HEK293T (cell line): ENCODE results near the gene PIEZO1.

Source experiments
- CTCF ChIA-PET: fragments of 350-600 bp; formaldehyde crosslinking; extraction: SDS; loops from one replicate; lab custom pipeline; 2021; ENCODE audit warnings: antibody characterized with exemption, inconsistent platforms; lab: Yijun Ruan, JAX
- POLR2A ChIA-PET: fragments of 350-600 bp; formaldehyde crosslinking; extraction: SDS; loops from one replicate; lab custom pipeline; 2020; ENCODE audit warnings: antibody characterized with exemption, inconsistent platforms; lab: Yijun Ruan, JAX
- DNase-seq: peaks from one replicate; pipeline ENCODE4 v3.0.0; 2012; ENCODE audit warnings: mixed read lengths; ENCODE audit errors: extremely low spot score
- ARNT ChIP-seq: fragments of 450-650 bp; IDR thresholded peaks from 2 replicates; pipeline ENCODE4 v1.6.1; 2017; ENCODE audit warnings: mild to moderate bottlenecking
- BHLHE40 ChIP-seq: fragments of 450-650 bp; IDR thresholded peaks from 2 replicates; pipeline ENCODE4 v1.6.1; 2016; ENCODE audit warnings: mild to moderate bottlenecking, moderate library complexity, borderline replicate concordance
- CTBP1 ChIP-seq: fragments of 450-650 bp; IDR thresholded peaks from 2 replicates; pipeline ENCODE4 v1.6.1; 2016; ENCODE audit warnings: borderline replicate concordance
- ELF4 ChIP-seq: fragments of 450-650 bp; IDR thresholded peaks from 2 replicates; pipeline ENCODE4 v1.6.1; 2017; ENCODE audit warnings: antibody characterized with exemption
- FOXA1 ChIP-seq: fragments of 450-650 bp; IDR thresholded peaks from 2 replicates; pipeline ENCODE4 v1.6.1; 2016; ENCODE audit warnings: mild to moderate bottlenecking
- FOXK2 ChIP-seq: fragments of 450-650 bp; IDR thresholded peaks from 2 replicates; pipeline ENCODE4 v1.6.1; 2016; ENCODE audit warnings: mild to moderate bottlenecking
- FOXM1 ChIP-seq: fragments of 450-650 bp; IDR thresholded peaks from 2 replicates; pipeline ENCODE4 v1.6.1; 2017; ENCODE audit warnings: mild to moderate bottlenecking, borderline replicate concordance
- HDGF ChIP-seq: fragments of 450-650 bp; IDR thresholded peaks from 2 replicates; pipeline ENCODE4 v1.6.1; 2017; ENCODE audit warnings: antibody characterized with exemption, borderline replicate concordance
- L3MBTL2 ChIP-seq: fragments of 450-650 bp; conservative IDR thresholded peaks from 2 replicates; pipeline ENCODE4 v1.6.1; 2016; ENCODE audit warnings: mild to moderate bottlenecking
- LEF1 ChIP-seq: fragments of 450-650 bp; IDR thresholded peaks from 2 replicates; pipeline ENCODE4 v1.6.1; 2017; ENCODE audit warnings: mild to moderate bottlenecking, borderline replicate concordance
- NFRKB ChIP-seq: fragments of 450-650 bp; IDR thresholded peaks from 2 replicates; pipeline ENCODE4 v1.6.1; 2016; ENCODE audit warnings: mild to moderate bottlenecking, moderate library complexity
- PKNOX1 ChIP-seq: fragments of 450-650 bp; IDR thresholded peaks from 2 replicates; pipeline ENCODE4 v1.6.1; 2016
- SP1 ChIP-seq: fragments of 450-650 bp; IDR thresholded peaks from 2 replicates; pipeline ENCODE4 v1.6.1; 2017
- SUZ12 ChIP-seq: fragments of 450-650 bp; IDR thresholded peaks from 2 replicates; pipeline ENCODE4 v1.6.1; 2016; ENCODE audit warnings: mild to moderate bottlenecking
- TARDBP ChIP-seq: fragments of 450-650 bp; IDR thresholded peaks from 2 replicates; pipeline ENCODE4 v1.6.1; 2016
- ZNF384 ChIP-seq: fragments of 450-650 bp; IDR thresholded peaks from 2 replicates; pipeline ENCODE4 v1.6.1; 2016

PIEZO1 gene

GRCh38 chr16:88784856-88785105 is 239 bp downstream of the PIEZO1 start:
- ChIA-PET POLR2A (interaction anchor here (0.7 to 4.5 kb wide), 7 partner anchors 12 to 48 kb away, joined by 3 to 30 read pairs (median 4); partner anchors contain the start of gene CDT1), CTCF (interaction anchor here (0.6 kb wide), 1 partner anchor 47 kb away, joined by 3 read pairs; no protein-coding TSS in a partner anchor)
- no peak for DNase-seq
- TF ChIP-seq CTBP1 (no peak), NFRKB (no peak), FOXK2 (no peak), SP1 (no peak), FOXM1 (no peak), HDGF (no peak), ARNT (no peak), FOXA1 (no peak), LEF1 (no peak), ELF4 (no peak), BHLHE40 (no peak), TARDBP (no peak), L3MBTL2 (no peak), SUZ12 (no peak), ZNF384 (no peak), PKNOX1 (no peak)

GRCh38 chr16:88784074-88784855 is 755 bp downstream of the PIEZO1 start:
- ChIA-PET POLR2A (interaction anchor here (0.8 to 4.5 kb wide), 7 partner anchors 12 to 147 kb away, joined by 3 to 30 read pairs (median 4); partner anchors contain the start of gene CDT1), CTCF (interaction anchor here (0.6 kb wide), 1 partner anchor 47 kb away, joined by 3 read pairs; no protein-coding TSS in a partner anchor)
- no peak for TF ChIP-seq SP1
- TF ChIP-seq BHLHE40: no peak
- no peak for TF ChIP-seq ARNT
- no peak for TF ChIP-seq NFRKB
- no peak for TF ChIP-seq FOXM1
- TF ChIP-seq CTBP1: no peak
- TF ChIP-seq FOXK2: no peak
- DNase-seq: peak; percentile 41

GRCh38 chr16:88783391-88784073 is 1.5 kb downstream of the PIEZO1 start:
- DNase-seq: no peak
- TF ChIP-seq NFRKB: no peak
- no peak for TF ChIP-seq FOXK2
- TF ChIP-seq SUZ12: no peak
- POLR2A ChIA-PET: interaction anchor here (0.8 to 4.5 kb wide), 8 partner anchors 10 to 146 kb away, joined by 3 to 30 read pairs (median 4); partner anchors contain the start of gene CDT1
- CTCF ChIA-PET: interaction anchor here (2.2 kb wide), 1 partner anchor 46 kb away, joined by 9 read pairs; no protein-coding TSS in a partner anchor

- DNase-seq: no peak
- CTCF ChIA-PET: interaction anchor here (2.2 kb wide), 1 partner anchor 46 kb away, joined by 9 read pairs; no protein-coding TSS in a partner anchor
- TF ChIP-seq ELF4 (no peak), LEF1 (no peak), SP1 (no peak), NFRKB (no peak), FOXM1 (no peak)
- POLR2A ChIA-PET: interaction anchor here (1.0 to 4.5 kb wide), 4 partner anchors 10 to 45 kb away, joined by 4 to 30 read pairs (median 8); partner anchors contain the start of gene CDT1
Observed at GRCh38 chr16:88782454-88783390, 2.3 kb downstream of the PIEZO1 start.

- TF ChIP-seq LEF1 (no peak), SUZ12 (no peak), HDGF (no peak), ELF4 (no peak), ARNT (no peak), NFRKB (no peak), BHLHE40 (no peak), FOXK2 (no peak), FOXM1 (no peak)
- CTCF ChIA-PET: interaction anchor here (0.5 to 2.2 kb wide), 3 partner anchors 35 to 44 kb away, joined by 3 to 9 read pairs (median 5); no protein-coding TSS in a partner anchor
- POLR2A ChIA-PET: interaction anchor here (1.4 to 4.5 kb wide), 4 partner anchors 9 to 28 kb away, joined by 4 to 30 read pairs (median 13); no protein-coding TSS in a partner anchor
- no peak for DNase-seq
Observed at GRCh38 chr16:88781140-88782077, 3.6 kb downstream of the PIEZO1 start.
